Activated CD4-positive, CD25-positive, alpha-beta regulatory T cell treated with anti-CD3 and anti-CD28 coated beads, Interleukin-2, amount 50 U/mL, for 16 hours (primary cell): ENCODE data around the gene PRKAR2B.
"Not testable (repeated sequence)": the region's sequence is repeated elsewhere in the genome, so short reads cannot be mapped to it uniquely, and the experiment has no call there.

Experiments
- DNase-seq: peaks from one replicate; pipeline ENCODE4 v3.0.0-alpha.2; 2020; ENCODE audit warnings: low read depth, low spot score

The PRKAR2B gene

DNA sequence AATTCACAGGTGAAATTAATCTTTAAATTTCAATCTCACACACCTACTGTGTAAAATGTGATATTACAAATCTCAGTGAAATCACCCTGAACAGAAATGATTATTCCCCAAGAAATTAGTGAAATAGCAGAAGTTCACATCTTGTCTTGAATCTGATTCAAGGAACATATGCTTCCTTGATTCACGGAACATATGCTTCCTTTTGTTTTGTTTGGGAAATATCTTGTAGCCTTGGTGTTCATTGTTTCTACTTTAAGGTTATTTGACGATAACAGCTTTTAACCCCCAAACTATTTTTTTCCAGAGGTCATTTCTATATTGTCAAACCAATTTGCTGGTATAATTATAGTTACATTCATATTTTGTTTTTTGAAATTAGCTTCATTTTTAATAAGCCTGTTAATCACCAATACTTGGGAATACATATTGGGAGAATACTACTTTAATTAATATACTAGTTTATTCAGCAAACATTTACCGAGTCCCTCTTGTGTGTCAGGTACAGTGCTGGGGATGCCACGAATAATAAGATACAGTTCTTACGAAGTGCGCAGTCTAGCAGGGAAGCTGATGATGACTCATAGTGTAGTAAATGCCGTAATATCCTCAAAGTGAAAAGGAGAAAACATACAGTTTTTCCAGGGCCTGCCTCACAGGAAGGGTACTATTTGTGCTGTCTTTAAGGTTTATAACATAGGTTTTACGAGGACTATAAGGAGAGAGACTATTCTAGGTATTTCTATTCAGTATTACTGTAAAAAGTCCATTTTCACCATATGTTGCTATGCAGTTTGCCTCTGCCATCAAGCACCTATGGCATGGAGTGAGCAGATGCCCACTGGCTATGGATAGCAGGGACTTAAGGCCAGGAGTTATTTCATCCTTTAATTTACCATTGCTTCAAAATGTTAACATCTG, 32.5 kb downstream of the PRKAR2B start:
- no peak for DNase-seq

DNA sequence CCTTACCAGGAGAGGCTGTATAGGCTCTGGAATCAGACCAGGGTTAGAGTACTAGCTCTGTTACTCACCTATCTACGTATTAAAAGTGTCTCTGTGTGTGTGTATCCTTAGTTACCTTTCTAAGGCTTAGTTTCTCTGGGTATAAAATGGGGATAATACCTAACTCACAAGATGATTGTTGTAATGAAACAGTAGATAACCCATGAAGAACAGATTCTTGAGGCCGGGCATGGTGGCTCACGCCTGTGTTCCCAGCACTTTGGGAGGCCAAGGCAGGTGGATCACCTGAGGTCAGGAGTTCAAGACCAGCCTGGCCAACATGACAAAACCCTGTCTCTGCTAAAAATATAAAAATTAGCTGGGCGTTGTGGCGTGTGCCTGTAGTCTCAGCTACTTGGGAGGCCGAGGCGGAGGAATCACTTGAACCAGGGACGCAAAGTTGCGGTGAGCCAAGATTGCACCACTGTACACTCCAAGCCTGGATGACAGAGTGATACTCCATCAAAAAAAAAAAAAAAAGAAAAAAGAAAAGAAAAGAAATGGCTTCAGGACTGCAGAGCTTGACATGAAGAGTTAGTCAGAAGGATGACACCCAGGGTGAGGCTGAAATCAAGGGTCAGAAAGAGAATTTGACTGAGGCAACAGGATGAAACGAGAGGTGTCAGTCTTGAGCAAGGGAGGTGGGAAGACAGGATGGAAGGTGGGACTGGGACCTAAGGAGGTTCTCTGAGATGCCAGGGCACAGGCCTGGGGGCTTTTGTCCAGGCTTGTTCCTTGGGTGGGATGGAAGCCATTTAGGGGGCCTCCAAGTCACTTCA, 33.4 kb downstream of the PRKAR2B start:
- DNase-seq = no peak

DNA sequence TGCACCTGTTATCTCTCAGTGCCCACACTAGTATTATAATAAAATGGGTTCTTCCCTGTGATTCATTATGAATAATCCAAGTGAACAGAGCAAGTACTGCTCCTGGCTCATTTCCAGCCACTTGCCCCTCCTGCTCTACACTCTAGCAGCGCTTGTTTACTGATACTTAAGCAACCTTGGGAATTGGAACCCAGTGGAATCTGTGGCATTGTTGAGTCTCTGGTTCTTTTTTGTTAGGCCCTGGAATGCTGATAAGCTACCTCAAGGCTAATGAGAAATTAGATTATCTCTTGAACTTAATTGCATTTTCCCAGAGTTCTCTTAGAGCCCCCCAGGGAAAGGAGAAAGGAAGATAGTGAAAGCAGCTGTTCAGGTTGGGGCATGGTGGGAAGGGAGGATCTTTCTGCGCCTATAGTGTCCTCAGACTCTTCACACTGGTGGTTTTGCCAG, 34.0 kb downstream of the PRKAR2B start:
- no peak for DNase-seq

DNA sequence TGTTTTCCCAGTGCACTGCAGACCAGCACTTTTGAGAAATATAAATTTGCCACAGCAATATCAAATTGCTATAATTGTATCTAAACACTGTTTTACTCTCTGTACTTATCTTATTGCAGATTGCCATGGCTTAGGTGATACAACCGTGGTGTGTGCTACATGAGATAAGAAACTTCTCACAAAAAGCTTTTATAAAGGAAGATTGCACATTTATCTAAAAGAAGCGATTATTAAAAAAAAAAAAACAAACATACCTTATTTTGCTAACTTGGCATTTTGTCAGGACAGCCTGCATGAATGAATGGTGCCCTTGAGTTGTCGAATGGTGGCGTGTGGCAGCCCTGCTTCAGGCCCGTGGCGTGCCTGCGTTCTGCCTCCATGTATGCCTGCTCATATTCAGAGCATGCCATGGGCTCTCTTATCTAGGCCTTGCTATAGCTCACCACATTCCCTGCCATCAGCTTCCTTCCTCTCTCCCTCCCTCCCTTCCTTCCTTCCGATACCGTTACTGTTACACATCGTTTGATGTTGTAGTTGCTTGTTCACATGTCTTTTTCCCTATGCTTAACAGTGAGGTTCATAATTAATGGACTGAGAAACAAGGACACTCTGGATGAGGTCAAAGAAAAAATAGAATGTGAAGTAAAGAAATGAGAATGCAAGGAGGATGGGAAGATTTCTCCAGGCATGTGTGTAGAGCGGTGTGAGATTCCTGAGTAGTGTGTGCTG, 34.9 kb downstream of the PRKAR2B start:
- no peak for DNase-seq

GRCh38 chr7:107080099-107080505, 35.6 kb downstream of the PRKAR2B start:
- no peak for DNase-seq

DNA sequence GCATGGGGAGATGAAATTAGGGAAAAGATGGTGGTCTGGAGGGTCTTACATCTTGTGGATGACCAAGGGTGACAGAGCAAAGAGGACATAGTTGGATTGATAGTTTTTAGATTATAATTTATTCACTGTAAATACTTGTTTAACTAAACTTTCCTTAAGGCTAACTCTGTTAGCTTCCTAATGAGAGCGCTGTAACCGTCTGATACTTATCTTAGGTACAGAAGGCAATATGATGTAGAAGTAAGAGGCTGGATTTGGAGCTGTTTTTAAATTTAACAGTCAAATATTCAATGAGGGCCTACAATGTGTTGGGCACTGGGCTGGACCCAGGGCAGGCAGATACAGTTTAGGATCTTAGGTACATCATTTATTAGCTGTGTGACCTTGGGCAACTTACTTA, 36.0 kb downstream of the PRKAR2B start:
- DNase-seq = no peak

DNA sequence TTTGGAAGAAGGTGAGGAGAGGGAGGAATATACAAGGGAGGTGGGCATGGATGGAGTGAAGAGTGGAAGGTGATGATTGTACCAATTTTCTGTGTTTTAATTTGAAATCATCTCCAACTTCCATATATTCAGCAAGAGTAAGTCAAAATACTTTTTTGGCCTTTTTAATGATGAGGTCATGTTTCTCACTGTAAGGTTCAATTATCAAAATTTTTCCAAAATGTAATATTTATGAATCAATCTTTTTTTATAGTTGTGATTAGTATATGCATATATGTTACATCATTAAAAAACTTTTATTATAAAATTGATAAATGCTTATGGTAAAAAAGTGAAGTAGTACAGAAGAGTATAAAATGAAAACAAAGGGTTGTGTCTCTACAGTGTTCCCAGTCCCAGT, 40.7 kb downstream of the PRKAR2B start:
- no peak for DNase-seq

- no peak for DNase-seq
These were observed 45.1 kb downstream of the PRKAR2B start for GRCh38 chr7:107089627-107090026.

GRCh38 chr7:107090457-107090856, 46.0 kb downstream of the PRKAR2B start:
- DNase-seq = no peak

DNA sequence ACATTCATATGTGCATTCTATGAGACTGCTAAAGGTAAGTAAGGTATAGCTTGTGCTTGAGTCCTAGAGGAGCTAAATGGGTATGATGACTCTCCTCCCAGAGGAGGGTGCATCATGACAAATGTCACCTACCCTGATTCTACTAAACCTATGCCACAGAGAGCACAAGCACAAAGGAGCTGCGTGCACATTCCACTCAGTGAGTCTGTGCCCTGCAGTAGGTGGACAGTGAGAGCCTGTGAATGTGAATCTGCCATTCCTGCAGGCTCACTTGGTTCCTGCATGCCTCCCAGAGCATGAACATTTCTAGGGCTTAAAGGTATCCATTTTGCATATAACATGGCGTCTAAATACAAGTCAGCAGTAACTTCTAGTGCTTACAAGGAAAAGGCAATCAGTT, 46.8 kb downstream of the PRKAR2B start:
- DNase-seq = no peak

GRCh38 chr7:107093671-107094070, 49.2 kb downstream of the PRKAR2B start:
- not testable (repeated sequence) for DNase-seq

DNA sequence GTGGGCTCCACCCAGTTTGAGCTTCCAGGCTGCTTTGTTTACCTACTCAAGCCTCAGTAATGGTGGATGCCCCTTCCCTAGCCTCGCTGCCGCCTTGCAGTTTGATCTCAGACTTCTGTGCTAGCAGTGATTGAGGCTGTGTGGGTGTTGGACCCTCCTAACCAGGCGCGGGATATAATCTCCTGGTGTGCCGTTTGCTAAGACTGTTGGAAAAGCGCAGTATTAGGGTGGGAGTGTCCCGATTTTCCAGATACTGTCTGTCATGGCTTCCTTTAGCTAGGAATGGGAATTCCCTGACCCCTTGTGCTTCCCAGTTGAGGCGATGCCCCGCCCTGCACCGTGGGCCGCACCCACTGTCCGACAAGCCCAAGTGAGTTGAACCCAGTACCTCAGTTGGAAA, 54.6 kb downstream of the PRKAR2B start:
- DNase-seq = not testable (repeated sequence)

DNA sequence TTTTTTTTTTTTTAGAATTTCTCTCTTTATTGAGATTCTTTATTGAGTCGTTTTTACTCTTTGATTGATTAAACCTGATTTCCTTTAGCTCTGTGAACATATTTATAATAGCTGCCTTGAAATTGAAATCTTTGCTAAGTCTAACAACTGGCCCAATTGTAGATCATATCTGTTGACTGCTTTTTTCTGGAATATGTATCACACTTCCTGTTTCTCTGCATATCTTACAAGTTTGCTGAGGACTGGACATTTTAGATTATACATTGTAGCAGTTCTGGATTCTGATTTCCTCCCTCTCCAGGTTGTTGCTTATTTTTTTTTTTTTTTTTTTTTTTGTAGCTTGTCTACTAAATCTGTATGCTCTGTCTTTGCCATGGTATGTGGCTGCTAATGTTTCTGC, 56.3 kb downstream of the PRKAR2B start:
- no peak for DNase-seq

- DNase-seq = no peak
These were observed 58.9 kb downstream of the PRKAR2B start for GRCh38 chr7:107103369-107103768.

DNA sequence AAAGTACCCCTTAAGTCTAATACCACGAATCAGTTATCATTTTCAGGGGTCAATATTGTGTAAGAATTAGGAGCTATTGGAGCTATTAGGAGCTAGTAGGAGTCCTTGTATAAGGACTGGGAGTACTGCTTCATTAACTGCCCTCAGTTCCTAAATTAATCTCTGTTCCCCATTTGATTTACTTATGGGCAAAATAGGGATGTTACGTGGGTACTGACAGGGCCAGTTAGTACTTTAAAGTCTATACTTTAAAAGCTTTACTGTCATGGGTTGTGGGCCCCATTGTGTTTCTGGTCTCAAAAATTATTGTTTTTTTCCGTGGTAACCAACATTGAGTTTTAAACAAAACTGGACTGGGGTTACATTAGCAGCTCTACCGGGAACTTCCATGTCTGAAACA, 60.3 kb downstream of the PRKAR2B start:
- no peak for DNase-seq

- no peak for DNase-seq
These were observed 61.2 kb downstream of the PRKAR2B start for GRCh38 chr7:107105591-107106245.

- no peak for DNase-seq
These were observed 64.4 kb downstream of the PRKAR2B start for GRCh38 chr7:107108793-107109371.

- DNase-seq = no peak
These were observed 65.5 kb downstream of the PRKAR2B start for GRCh38 chr7:107109955-107110354.

DNA sequence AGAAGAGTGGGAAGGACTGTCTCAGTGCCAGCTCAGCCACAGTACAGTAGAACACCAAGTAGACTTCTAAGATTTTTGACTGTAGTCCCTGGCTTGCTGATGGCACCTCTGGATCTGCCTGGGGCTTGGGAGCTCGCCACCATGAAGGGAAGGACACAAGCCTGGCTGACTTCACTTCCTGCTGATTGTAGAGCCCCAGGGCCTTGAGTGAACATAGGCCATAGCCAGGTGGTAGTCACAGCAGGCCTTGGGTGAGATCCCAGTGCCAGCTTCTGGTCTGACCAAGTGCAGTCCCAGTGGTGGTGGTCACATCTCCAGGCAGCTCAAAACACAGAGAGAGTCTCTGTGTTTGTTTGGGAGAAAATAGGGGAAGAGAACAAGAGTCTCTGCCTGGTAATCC, 66.7 kb downstream of the PRKAR2B start:
- DNase-seq = no peak

DNA sequence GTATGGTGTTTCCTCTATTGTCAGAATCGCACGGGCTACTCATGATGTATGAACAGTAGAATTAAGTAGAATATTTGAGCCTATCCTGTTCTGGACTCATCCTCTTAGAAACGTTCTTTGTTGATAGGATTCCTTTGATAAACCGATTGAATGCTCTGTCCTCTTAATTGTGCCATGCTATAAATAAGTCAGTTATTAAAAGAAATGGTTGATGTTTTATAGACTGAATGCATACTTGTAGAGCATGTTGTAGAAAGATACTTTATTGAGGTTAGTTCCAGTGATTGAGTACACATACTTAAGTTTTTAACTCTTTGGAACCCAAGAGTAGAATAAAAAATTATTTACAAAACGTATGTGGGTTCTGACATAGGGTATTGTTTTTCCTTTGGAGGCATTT, 69.4 kb downstream of the PRKAR2B start:
- DNase-seq = no peak

- DNase-seq = no peak
These were observed 70.6 kb downstream of the PRKAR2B start for GRCh38 chr7:107115114-107115513.
